Measurements from ENCODE around the gene CACTIN. TPM values are rescaled to one million over a fixed set of nuclear protein-coding genes. Genes with fewer than 3 reads are reported as not detected.

CACTIN gene
- total RNA-seq, 1 experiment from 2014 or later = 18.6 TPM

DNA sequence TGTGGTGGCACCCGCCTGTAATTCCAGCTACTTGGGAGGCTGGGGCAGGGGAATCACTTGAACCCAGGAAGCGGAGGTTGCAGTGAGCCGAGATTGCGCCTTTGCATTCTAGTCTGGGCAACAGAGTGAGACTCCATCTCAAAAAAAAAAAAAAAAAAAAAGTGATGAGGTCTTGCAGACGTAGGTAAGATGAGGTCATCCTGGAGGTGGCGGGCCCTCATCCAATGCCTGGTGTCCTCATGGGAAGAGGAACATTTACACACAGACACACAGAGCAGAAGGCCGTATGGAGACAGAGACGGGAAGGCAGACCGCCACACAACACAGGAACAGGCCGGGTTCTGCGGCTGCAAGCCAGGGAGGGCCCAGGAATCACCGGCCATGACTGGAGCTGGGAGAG is 4.4 kb downstream of the CACTIN start:
- H3F3A ChIP-seq (ENCODE audit: insufficient read depth, low read depth) = no peaks in the 10 kb centered on the region
- no peaks in the 10 kb centered on the region for H3K36me3 ChIP-seq (ENCODE audit: low read depth)
- H3K9me2 ChIP-seq (ENCODE audit: insufficient read depth) = no peaks in the 10 kb centered on the region
- BruUV-seq (replicated peaks) = no TSS peak
- no peak overlapping the region for H3K4me2 ChIP-seq
- CTCF ChIA-PET = no interaction called here
- POLR2A ChIA-PET (ENCODE audit: unreplicated experiment) = no interaction called here
- no peak overlapping the region for H3K4me3 ChIP-seq
- 0 out of 2 replicates have a peak, but pooled peaks cover 8% of the 10 kb centered on the region for H4K20me1 ChIP-seq (ENCODE audit: insufficient read depth)
- no peak for DNase-seq
- H2AFZ ChIP-seq = no peak overlapping the region
- H3K79me2 ChIP-seq (ENCODE audit: low read depth) = peaks cover 25% of the 10 kb centered on the region
- no peaks in the 10 kb centered on the region for H3K27me3 ChIP-seq (ENCODE audit: insufficient read depth, low read depth)
- H3K4me1 ChIP-seq (replicated peaks; ENCODE audit: insufficient read depth) = peaks cover 5% of the 10 kb centered on the region; the same call in 1 of the 2 replicates
- TF ChIP-seq EZH2 (IDR thresholded peaks at IDR 0.05; ENCODE audit: low read depth) = no peak
- TF ChIP-seq, protein P1, sequence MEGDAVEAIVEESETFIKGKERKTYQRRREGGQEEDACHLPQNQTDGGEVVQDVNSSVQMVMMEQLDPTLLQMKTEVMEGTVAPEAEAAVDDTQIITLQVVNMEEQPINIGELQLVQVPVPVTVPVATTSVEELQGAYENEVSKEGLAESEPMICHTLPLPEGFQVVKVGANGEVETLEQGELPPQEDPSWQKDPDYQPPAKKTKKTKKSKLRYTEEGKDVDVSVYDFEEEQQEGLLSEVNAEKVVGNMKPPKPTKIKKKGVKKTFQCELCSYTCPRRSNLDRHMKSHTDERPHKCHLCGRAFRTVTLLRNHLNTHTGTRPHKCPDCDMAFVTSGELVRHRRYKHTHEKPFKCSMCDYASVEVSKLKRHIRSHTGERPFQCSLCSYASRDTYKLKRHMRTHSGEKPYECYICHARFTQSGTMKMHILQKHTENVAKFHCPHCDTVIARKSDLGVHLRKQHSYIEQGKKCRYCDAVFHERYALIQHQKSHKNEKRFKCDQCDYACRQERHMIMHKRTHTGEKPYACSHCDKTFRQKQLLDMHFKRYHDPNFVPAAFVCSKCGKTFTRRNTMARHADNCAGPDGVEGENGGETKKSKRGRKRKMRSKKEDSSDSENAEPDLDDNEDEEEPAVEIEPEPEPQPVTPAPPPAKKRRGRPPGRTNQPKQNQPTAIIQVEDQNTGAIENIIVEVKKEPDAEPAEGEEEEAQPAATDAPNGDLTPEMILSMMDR (conservative IDR thresholded peaks at IDR 0.05) = no peak
- intact Hi-C loops (cut with micrococcal nuclease; ENCODE audit: unreplicated experiment) = no loop called here
- H3K9me3 ChIP-seq (ENCODE audit: insufficient read depth, low read depth) = no peaks in the 10 kb centered on the region
- no peak overlapping the region for H3K27ac ChIP-seq

DNA sequence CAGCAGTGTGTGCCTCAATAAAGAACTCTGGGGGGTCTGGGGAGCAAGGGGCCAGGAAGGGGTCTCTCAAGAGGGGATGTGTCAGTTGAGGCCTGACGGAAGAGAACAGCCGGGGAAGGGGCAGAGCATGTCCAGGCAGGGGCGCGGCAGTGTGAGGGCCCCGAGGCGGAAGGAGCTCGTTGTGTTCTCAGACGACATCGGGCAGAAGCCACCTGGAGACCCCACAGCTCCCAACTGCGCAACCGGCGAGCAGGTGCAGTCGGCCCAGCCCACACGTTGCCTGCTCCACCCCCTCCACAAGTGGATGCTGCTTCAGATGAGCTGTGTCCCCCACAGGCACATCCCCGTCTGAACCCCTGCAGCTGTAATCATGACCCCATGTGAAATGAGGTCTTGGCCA is 4.9 kb downstream of the CACTIN start:
- BruUV-seq (replicated peaks) = no TSS peak
- Histone ChIP-seq H2AFZ (no peak overlapping the region), H3K9me3 (ENCODE audit: insufficient read depth, low read depth) (no peaks in the 10 kb centered on the region), H3K27ac (no peak overlapping the region), H3K9me2 (ENCODE audit: insufficient read depth) (no peaks in the 10 kb centered on the region), H3K79me2 (ENCODE audit: low read depth) (peaks cover 25% of the 10 kb centered on the region), H3K36me3 (ENCODE audit: low read depth) (no peaks in the 10 kb centered on the region), H3K4me2 (no peak overlapping the region), H4K20me1 (ENCODE audit: insufficient read depth) (0 out of 2 replicates have a peak, but pooled peaks cover 8% of the 10 kb centered on the region), H3K4me3 (no peak overlapping the region), H3F3A (ENCODE audit: insufficient read depth, low read depth) (no peaks in the 10 kb centered on the region), H3K4me1 (replicated peaks; ENCODE audit: insufficient read depth) (peaks cover 5% of the 10 kb centered on the region; the same call in 1 of the 2 replicates), H3K27me3 (ENCODE audit: insufficient read depth, low read depth) (no peaks in the 10 kb centered on the region)
- no peak for TF ChIP-seq EZH2 (IDR thresholded peaks at IDR 0.05; ENCODE audit: low read depth)
- TF ChIP-seq, protein P1 (conservative IDR thresholded peaks at IDR 0.05) = no peak
- intact Hi-C loops (cut with micrococcal nuclease; ENCODE audit: unreplicated experiment) = no loop called here
- ChIA-PET POLR2A (ENCODE audit: unreplicated experiment) (interaction anchor here (0.5 kb wide), 1 partner anchor 121 kb away, joined by 3 read pairs; the partner anchor contains the start of gene DOHH), CTCF (no interaction called here)
- no peak for DNase-seq

DNA sequence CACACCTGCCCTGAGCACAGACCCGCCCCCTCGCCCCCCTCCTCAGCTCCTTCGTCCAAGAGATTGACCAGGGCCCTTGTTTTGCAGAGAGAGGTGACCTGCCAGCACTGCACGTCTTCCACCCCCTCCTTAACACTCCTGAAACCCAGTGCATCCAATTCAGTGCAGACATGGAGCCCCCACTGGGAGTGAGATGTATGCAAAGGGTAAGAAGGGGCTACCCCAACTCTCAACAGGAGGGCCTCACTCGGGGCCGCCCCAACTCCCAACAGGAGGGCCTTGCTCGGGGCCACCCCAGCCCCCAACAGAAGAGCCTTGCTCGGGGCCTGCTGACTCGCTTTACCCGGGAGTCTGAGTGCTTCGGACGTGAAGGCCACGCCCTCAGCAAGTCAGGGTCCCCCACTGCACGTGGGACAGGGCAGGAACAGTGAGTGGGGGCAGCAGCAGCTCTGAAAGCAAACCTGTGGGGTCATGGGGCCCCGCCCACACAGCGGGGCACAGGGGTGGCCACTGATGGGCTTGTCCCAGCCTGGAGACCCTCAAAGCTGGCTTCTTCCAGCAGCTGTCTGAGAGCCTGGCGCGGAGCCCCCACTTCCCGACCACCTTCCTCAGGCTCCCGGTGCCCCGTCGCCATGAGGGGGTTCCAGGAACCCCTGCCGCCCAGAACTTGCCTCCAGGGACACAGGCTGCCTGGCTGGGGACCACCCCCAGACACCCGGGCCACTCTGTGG is 5.6 kb downstream of the CACTIN start:
- POLR2A ChIA-PET (ENCODE audit: unreplicated experiment) = interaction anchor here (0.5 kb wide), 1 partner anchor 120 kb away, joined by 3 read pairs; the partner anchor contains the start of gene DOHH
- DNase-seq = no peak
- H3K9me2 ChIP-seq (ENCODE audit: insufficient read depth) = no peaks in the 10 kb centered on the region
- BruUV-seq (replicated peaks) = no TSS peak
- CTCF ChIA-PET = no interaction called here
- no peak overlapping the region for H2AFZ ChIP-seq
- no peak overlapping the region for H3K27ac ChIP-seq
- no peaks in the 10 kb centered on the region for H3K9me3 ChIP-seq (ENCODE audit: insufficient read depth, low read depth)
- peaks cover 20% of the 10 kb centered on the region for H3K79me2 ChIP-seq (ENCODE audit: low read depth)
- intact Hi-C loops (cut with micrococcal nuclease; ENCODE audit: unreplicated experiment) = no loop called here
- no peaks in the 10 kb centered on the region for H3K27me3 ChIP-seq (ENCODE audit: insufficient read depth, low read depth)
- H3K4me1 ChIP-seq (replicated peaks; ENCODE audit: insufficient read depth) = peaks cover 5% of the 10 kb centered on the region; the same call in 1 of the 2 replicates
- TF ChIP-seq EZH2 (IDR thresholded peaks at IDR 0.05; ENCODE audit: low read depth) = no peak
- TF ChIP-seq, protein P1 (conservative IDR thresholded peaks at IDR 0.05) = no peak
- H3F3A ChIP-seq (ENCODE audit: insufficient read depth, low read depth) = no peaks in the 10 kb centered on the region
- no peak overlapping the region for H3K4me3 ChIP-seq
- 0 out of 2 replicates have a peak, but pooled peaks cover 8% of the 10 kb centered on the region for H4K20me1 ChIP-seq (ENCODE audit: insufficient read depth)
- H3K4me2 ChIP-seq = no peak overlapping the region
- no peaks in the 10 kb centered on the region for H3K36me3 ChIP-seq (ENCODE audit: low read depth)
